ENCODE data around the gene MAPK12.

The MAPK12 gene

GRCh38 chr22:50260434-50260800, 1.1 kb downstream of the MAPK12 start:
- no peak for TF ChIP-seq CTCF (IDR thresholded peaks at IDR 0.05; ENCODE audit: low read depth, low read length, missing control alignments)
- no peak for DNase-seq (ENCODE audit: low read depth)
- peak overlapping the region; percentile 64 for H3K4me3 ChIP-seq (ENCODE audit: low read depth, low read length)

DNA sequence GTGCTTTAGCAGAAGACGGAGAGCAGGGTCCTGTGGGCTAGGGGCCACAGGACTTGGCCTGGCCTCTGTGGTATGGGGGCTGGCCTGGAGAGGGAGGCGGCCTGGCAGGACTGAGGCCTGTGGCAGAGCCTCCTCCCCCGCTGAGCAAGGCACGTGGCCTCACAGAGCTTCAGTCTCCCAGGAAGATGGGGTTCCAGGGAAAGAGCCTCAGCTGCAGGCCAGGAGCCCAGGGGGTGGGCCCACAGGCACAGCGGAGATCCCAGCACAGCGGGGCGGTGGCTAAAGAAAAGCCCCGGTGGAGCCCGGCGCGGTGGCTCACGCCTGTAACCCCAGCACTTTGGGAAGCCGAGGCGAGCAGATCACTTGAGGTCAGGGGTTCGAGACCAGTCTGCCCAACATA, 2.2 kb downstream of the MAPK12 start:
- no peak overlapping the region for H3K4me3 ChIP-seq (ENCODE audit: low read depth, low read length)
- DNase-seq (ENCODE audit: low read depth) = no peak
- no peak for TF ChIP-seq CTCF (IDR thresholded peaks at IDR 0.05; ENCODE audit: low read depth, low read length, missing control alignments)

DNA sequence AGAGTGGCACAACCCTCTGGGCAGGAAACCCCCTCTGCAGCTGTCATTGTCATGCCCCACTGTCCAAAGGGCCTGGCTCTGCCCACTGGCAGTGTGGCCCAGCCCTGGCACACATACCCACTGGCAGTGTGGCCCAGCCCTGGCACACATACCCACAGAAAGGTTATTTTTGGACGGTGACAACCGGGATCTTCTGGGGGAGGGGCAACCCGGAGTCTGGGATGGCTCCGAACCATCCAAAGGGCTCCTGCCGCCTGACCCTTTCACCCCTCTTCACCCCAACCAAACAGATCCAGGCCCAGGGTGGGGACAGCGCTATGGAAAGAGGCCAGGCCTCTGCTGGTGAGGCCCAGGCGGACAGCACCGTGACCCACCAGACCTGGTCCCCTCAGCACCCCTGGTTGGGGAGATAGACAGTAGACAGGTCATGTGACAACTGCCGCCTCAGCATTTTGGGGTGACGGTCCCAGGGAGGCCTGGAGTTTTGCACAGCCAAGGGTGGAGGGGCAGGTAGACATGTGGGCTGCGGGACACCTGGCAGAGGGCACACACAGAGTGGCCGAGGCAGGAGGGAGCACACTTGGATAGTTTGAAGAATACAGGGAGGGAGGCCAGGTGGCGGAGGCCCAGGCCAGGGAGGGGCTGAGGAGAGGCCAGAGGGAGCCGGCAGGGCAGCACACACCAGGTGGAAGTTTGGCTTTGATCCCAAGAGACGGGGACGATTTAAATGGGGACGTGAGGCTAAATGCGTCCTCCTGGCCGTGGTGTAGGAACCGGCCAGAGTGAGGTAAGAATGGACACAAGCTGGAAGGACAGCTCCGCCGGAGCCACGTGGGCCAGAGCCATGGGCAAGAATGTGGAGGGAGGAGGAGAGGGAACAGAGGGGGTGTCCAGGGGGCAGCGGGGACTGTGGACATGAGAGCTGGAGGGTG, 2.9 kb downstream of the MAPK12 start:
- no peak overlapping the region for H3K4me3 ChIP-seq (ENCODE audit: low read depth, low read length)
- no peak for TF ChIP-seq CTCF (IDR thresholded peaks at IDR 0.05; ENCODE audit: low read depth, low read length, missing control alignments)
- DNase-seq (ENCODE audit: low read depth) = no peak

GRCh38 chr22:50257451-50258360, 3.8 kb downstream of the MAPK12 start:
- H3K4me3 ChIP-seq (ENCODE audit: low read depth, low read length) = no peak overlapping the region
- no peak for TF ChIP-seq CTCF (IDR thresholded peaks at IDR 0.05; ENCODE audit: low read depth, low read length, missing control alignments)
- DNase-seq (ENCODE audit: low read depth) = no peak

GRCh38 chr22:50257041-50257440, 4.4 kb downstream of the MAPK12 start:
- no peak for TF ChIP-seq CTCF (IDR thresholded peaks at IDR 0.05; ENCODE audit: low read depth, low read length, missing control alignments)
- H3K4me3 ChIP-seq (ENCODE audit: low read depth, low read length) = no peak overlapping the region
- no peak for DNase-seq (ENCODE audit: low read depth)

- no peak for DNase-seq (ENCODE audit: low read depth)
- H3K4me3 ChIP-seq (ENCODE audit: low read depth, low read length) = no peak overlapping the region
- no peak for TF ChIP-seq CTCF (IDR thresholded peaks at IDR 0.05; ENCODE audit: low read depth, low read length, missing control alignments)
These were observed 5.1 kb downstream of the MAPK12 start for GRCh38 chr22:50256258-50256862.

Measured in GM12864 (cell line).